Right renal cortex interstitium (tissue), 3 donors: ENCODE results near the gene PC. TPM values are rescaled to one million over a fixed set of nuclear protein-coding genes. Genes with fewer than 3 reads are reported as not detected.

ENCODE experiments used
- DNase-seq, 3 donors: peaks; one replicate each; pipeline ENCODE4 v3.0.0-alpha.2; 2013; ENCODE audit warnings: low read depth in 3 of 3, low spot score in 2 of 3
- polyA plus RNA-seq, 3 donors: library from polyadenylated mRNA; unstranded; fragments of 120-200 nt; gene quantifications; one replicate each; pipeline ENCODE4 v1.2.1, GENCODE V29; 2013; ENCODE audit not compliant: insufficient read length in 3 of 3

PC gene
- polyA plus RNA-seq, 3 donors = 36.3 to 51.2 (median 45.4) TPM

GRCh38 chr11:66857234-66857926 lies 100.8 kb downstream of the PC start:
- DNase-seq = no peak

- no peak for DNase-seq
Observed at GRCh38 chr11:66856496-66857233, 101.5 kb downstream of the PC start, which contains the start of gene LRFN4. LRFN4 (plus strand) TSS chr11:66857064; CDS start chr11:66857745, 681 bp downstream.

DNA sequence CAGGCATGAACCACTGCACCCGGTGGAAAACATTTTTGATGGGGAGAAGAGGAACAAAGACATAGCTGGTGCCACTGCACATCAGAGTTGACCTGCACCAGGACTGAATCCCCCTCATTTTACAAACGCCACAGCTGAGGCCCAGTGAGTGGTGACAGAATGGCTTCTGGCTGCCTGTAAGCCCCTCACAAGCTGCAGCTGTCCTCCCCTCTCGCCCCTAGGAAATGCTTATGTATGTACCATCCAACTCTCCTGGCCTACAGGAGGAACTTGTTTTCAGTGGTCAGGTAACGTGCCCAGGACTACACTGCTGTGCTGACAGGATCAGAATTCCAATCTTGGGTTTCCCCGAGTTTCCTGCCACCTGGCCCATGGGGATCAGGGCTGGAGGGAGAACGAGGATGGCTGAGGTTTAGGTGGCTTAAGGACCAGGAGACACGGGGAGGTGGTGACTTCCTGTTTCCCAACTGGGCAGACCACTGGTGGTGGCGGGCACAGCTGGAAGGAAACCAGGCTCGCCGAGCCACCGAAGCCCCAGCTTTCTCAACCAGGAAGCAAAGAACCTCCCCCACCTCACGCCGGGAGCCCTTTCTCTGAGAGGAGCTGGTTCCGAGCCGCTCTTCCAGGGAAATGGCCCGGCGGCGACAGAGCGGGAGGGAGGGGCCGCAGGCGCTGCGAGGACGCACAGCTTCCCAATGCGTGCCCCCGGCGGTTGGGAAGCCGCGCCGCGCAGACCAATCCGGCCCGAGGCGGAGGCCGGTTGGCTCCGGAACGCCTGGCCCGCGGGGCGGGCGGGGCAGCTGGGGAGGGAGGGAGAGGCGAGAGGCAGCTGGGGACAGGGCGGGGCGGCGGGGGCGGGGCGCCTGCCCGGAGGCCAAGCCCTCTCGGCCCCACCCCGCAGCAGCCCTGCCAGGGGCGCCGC lies 102.3 kb downstream of the PC start:
- peak; percentile 67 to 79 (median 78) for DNase-seq

GRCh38 chr11:66854729-66855211 lies 103.4 kb downstream of the PC start:
- no peak for DNase-seq

DNA sequence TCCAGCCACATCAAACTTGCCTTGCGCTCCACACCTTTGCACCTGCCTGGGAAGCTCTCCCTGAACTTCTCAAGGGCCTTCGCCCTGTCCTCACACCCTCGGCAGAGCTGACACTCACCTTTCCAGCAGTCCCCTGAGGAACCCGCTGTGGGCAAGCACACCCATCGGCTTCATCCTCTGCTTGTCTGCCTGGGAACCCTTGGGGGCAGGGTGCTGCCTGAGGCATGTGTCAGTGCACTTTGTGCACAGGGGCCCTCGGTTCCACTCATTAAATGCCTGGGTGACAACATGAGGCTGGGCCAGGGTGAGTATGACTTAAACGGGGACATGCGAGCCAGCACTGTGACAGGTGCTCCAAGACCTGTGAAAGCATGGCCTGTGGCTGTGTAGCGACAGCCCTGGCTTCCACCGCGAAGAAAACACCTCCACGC lies 103.9 kb downstream of the PC start:
- no peak for DNase-seq

DNA sequence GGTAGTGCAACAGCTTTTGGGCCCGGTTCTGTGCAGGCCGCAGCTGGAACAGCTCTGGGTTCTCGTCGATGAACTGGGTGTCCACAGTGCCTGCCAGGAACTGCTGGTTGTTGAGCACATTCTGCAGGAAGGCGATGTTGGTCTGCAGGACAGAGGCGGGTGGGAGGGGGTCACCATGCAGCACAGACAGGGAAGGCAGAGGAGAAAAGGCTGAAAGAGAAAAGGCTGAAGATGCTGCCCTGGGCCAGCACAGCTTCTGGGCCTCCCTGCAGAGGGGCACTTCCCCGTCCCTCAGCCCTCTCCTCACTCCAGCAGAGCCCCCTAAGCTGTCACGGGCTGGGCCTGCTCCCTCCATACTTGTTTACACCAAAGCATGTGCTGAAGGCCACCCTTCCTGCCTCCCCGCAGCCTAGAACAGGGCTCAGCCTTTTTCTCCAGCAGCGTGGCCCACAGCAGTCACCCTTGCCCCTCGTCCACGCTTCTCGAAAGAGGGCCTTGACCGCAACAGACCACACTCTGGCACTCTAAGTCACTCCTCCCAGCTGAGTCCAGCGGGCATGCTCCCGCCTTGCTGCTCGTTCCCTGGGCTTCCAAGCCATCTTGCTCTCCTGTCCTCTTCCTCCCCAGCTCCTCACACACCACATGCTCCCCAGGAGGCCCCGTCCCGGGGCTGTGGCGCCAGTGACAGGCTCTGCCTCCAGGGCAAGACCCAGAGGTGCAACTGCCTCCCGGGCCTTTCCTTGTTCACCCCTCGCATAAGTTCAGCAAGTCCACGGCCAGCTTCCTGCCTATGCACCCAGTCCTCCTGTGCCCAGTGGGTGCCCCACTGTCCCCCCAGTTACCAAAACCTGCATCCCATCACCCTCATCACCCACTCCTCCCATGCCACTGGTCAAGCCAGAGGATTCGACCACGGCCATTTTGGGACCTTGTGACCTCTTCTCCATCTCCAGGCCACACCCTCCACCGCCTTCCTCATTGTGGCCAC lies 104.6 kb downstream of the PC start:
- DNase-seq = no peak

GRCh38 chr11:66852466-66853241 lies 105.5 kb downstream of the PC start:
- no peak for DNase-seq

GRCh38 chr11:66851698-66852465 lies 106.3 kb downstream of the PC start:
- DNase-seq = no peak

- DNase-seq = no peak
Observed at GRCh38 chr11:66851239-66851596, 107.0 kb downstream of the PC start.

DNA sequence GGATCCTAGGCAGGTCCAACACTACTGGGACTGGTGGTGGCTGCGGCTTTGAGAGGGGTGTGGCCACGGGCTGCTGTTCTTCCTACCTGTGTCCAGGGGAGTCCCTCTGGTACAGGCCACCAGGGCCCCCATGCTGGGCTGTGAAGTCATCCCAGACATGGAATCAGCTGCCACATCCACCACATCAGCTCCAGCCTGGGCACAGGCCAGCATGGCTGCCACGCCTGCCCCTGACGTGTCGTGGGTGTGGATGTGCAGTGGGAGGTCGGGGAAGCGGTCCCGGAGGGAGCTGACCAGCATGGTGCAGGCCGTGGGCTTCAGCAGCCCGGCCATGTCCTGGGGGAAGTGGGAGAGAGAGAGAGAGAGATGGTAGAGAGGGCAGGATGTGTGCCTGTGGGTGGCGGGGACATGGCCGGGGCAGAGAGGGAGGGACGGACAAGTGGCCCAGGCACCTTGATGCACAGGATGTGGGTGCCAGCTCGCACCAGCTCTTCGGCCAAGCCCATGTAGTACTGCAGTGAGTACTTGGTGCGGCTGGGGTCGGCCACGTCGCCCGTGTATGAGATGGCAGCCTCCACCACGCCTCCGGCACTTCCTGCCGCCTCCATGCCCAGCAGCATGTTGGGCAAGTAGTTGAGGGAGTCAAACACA lies 107.5 kb downstream of the PC start:
- DNase-seq = no peak

- no peak for DNase-seq
Observed at GRCh38 chr11:66850235-66850587, 108.0 kb downstream of the PC start.

- no peak for DNase-seq
Observed at GRCh38 chr11:66849501-66850234, 108.5 kb downstream of the PC start.

- no peak for DNase-seq
Observed at GRCh38 chr11:66848671-66849500, 109.3 kb downstream of the PC start.

DNA sequence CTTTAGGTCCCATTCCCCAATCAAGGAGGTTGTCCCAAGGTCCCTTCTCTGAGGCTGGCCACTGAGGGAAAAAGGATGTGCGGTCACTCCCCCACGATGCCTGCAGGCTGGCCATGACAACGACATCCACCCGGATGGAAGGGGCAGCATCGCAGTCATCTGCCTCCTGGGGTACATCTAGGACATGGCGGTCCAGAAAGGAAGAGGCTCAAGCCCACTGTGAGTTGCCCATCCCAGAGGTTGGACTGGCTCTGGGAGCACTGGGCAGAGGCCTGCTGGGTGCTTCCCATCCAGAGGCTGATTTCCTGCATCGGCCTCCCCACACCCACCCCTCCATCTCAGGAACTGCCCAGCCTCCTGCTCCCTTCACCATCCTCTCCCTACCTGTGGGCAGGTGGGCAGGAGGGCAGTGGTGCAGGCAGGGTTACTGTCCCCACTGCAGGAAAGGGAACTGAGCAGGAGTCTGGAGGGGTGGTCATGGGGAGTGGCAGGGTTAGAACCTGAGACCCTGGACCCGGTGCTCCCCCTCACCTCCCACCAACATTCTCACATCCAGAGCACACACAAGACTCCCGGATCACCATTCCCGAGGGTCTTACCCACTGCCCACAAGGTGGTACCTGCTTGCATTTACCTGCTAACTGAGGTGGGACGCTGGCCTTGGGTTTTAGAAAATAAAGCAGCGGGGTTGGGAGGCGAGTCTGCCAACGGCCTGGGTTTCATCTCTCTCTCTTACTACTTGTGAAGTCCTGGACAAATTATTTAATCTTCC lies 110.5 kb downstream of the PC start:
- no peak for DNase-seq

DNA sequence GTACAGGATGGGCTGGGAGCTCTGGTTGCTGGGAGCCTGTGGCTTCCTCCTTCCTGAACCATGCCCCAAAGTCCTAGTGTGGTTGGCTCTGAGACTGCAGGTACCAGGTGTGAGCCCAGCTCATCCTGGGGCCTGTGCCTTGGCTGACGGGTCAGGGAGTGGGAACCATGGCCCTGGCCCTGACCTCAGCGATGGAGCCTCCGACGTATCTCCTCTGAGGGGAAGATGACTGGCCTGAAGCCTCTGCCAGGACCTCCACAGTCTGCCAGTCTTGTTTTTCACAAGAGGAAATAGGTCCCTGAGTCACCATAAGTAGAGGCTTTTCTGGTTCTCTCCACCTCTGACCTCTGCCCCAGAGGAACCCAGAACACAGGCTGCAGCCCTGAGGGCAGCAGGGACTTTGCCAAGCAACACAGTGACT lies 111.5 kb downstream of the PC start:
- no peak for DNase-seq

DNA sequence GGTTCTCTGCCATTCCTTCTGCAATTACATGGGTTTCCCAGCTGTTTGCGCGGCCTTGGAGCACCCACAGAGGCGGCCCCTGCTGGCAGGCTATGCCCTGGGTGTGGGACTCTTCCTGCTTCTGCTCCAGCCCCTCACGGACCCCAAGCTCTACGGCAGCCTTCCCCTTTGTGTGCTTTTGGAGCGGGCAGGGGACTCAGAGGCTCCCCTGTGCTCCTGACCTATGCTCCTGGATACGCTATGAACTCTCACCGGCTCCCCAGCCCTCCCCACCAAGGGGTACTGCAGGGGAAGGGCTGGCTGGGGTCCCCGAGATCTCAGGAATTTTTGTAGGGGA lies 112.3 kb downstream of the PC start:
- no peak for DNase-seq
